GM06990 (cell line): Measurements from ENCODE around the gene ZDHHC20.

Source experiments
- DNase-seq: peaks from one replicate; pipeline ENCODE4 v3.0.0-alpha.2; 2011; ENCODE audit not compliant: insufficient read length; ENCODE audit errors: extremely low read depth
- H3K27me3 ChIP-seq: replicated peaks from 2 replicates; pipeline ENCODE4 v1.6.0; 2011; ENCODE audit warnings: low read length; ENCODE audit not compliant: control insufficient read depth, insufficient read depth
- H3K36me3 ChIP-seq: 2 replicates; pipeline ENCODE4 v1.5.1; 2011; ENCODE audit warnings: low read length; ENCODE audit not compliant: control insufficient read depth, insufficient read depth
- H3K4me3 ChIP-seq: replicated peaks from 2 replicates; pipeline ENCODE4 v1.5.1; 2011; ENCODE audit warnings: low read depth, mild to moderate bottlenecking, control low read depth, low read length
- CTCF ChIP-seq: IDR thresholded peaks from 2 replicates; pipeline ENCODE4 v1.5.1; 2011; ENCODE audit warnings: low read length, control low read depth, mild to moderate bottlenecking, inconsistent platforms; ENCODE audit not compliant: insufficient read depth, poor library complexity, severe bottlenecking

Gene ZDHHC20

GRCh38 chr13:21361706-21362105 is 97.4 kb downstream of the ZDHHC20 start:
- no peak for DNase-seq
- no peaks in the 10 kb centered on the region for H3K36me3 ChIP-seq
- no peak overlapping the region for H3K4me3 ChIP-seq
- no peak for TF ChIP-seq CTCF
- H3K27me3 ChIP-seq = no peaks in the 10 kb centered on the region

GRCh38 chr13:21361123-21361522 is 98.0 kb downstream of the ZDHHC20 start:
- no peak for DNase-seq
- no peak for TF ChIP-seq CTCF
- Histone ChIP-seq H3K4me3 (no peak overlapping the region), H3K36me3 (no peaks in the 10 kb centered on the region), H3K27me3 (no peaks in the 10 kb centered on the region)

DNA sequence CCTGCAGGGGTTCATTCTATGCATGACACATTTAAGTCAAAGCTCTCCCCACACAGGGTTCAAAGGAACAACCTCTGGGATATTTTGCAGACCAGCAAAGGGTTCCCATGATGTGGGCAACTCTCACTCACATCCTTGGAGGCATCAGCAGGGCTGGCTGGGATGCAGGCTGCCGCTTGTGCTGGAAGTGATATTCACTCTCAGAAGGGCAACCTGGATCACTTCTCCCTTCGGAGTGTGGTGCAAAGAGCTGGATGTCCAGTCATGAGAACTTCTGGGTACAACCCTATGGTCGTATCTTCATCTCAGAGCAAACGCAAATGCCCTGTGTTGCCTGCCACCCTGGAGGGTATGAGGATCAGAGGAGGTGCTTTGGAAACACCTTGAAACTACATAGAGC is 98.6 kb downstream of the ZDHHC20 start:
- DNase-seq = no peak
- H3K36me3 ChIP-seq = no peaks in the 10 kb centered on the region
- H3K27me3 ChIP-seq = no peaks in the 10 kb centered on the region
- no peak for TF ChIP-seq CTCF
- H3K4me3 ChIP-seq = no peak overlapping the region

GRCh38 chr13:21359855-21360254 is 99.2 kb downstream of the ZDHHC20 start:
- no peaks in the 10 kb centered on the region for H3K27me3 ChIP-seq
- no peak for TF ChIP-seq CTCF
- H3K36me3 ChIP-seq = no peaks in the 10 kb centered on the region
- H3K4me3 ChIP-seq = no peak overlapping the region
- DNase-seq = no peak

GRCh38 chr13:21355304-21355703 is 103.8 kb downstream of the ZDHHC20 start:
- no peak for TF ChIP-seq CTCF
- Histone ChIP-seq H3K36me3 (no peaks in the 10 kb centered on the region), H3K4me3 (no peak overlapping the region), H3K27me3 (no peaks in the 10 kb centered on the region)
- DNase-seq = no peak

GRCh38 chr13:21354721-21355120 is 104.4 kb downstream of the ZDHHC20 start:
- no peak for DNase-seq
- no peaks in the 10 kb centered on the region for H3K27me3 ChIP-seq
- no peaks in the 10 kb centered on the region for H3K36me3 ChIP-seq
- no peak for TF ChIP-seq CTCF
- no peak overlapping the region for H3K4me3 ChIP-seq
